Erythroblast (primary cell): Measurements from ENCODE around the gene PCSK7.

Experiments
- GATA1 ChIP-seq: IDR thresholded peaks from 2 replicates; pipeline ENCODE4 v1.6.1; 2011; ENCODE audit warnings: low read depth, mild to moderate bottlenecking, control low read depth, low read length, moderate library complexity
- POLR2A ChIP-seq: IDR thresholded peaks from 2 replicates; pipeline ENCODE4 v1.6.1; 2011; ENCODE audit warnings: mild to moderate bottlenecking, low read length

- TF ChIP-seq POLR2A (no peak), GATA1 (no peak)
Measured at GRCh38 chr11:117279711-117280376, 48.0 kb upstream of the PCSK7 start.
